IPS-18c (cell line): Measurements from ENCODE around the gene PRM1.

ENCODE experiments used
- H3K4me3 ChIP-seq: 2 replicates; pipeline ENCODE4 v1.7.0; 2013; ENCODE audit warnings: low read depth, mild to moderate bottlenecking, low read length, moderate library complexity; ENCODE audit not compliant: insufficient read depth
- H3K9me3 ChIP-seq: one replicate; pipeline ENCODE4 v1.6.1; 2013; ENCODE audit warnings: mild to moderate bottlenecking, low read length, moderate library complexity; ENCODE audit not compliant: control insufficient read depth, insufficient read depth

PRM1 gene

DNA sequence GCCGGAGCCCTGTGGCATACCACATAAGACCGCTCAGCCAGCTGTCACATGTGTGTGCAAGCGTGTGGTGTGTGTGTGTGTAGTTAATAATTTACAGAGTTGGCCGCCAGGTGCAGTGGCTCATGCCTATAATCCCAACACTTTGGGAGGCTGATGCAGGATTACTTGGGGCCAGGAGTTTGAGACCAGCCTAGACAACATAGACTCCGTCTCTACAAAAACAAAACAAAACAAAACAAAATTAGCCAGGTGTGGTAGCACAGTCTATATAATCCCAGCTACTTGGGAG, 45.5 kb downstream of the PRM1 start:
- no peak overlapping the region for H3K4me3 ChIP-seq
- H3K9me3 ChIP-seq = no peaks in the 10 kb centered on the region

- Histone ChIP-seq H3K9me3 (no peaks in the 10 kb centered on the region), H3K4me3 (no peak overlapping the region)
Measured at GRCh38 chr16:11234884-11235702, 46.0 kb downstream of the PRM1 start.

- H3K9me3 ChIP-seq = no peaks in the 10 kb centered on the region
- no peak overlapping the region for H3K4me3 ChIP-seq
Measured at GRCh38 chr16:11233727-11234376, 47.3 kb downstream of the PRM1 start.

DNA sequence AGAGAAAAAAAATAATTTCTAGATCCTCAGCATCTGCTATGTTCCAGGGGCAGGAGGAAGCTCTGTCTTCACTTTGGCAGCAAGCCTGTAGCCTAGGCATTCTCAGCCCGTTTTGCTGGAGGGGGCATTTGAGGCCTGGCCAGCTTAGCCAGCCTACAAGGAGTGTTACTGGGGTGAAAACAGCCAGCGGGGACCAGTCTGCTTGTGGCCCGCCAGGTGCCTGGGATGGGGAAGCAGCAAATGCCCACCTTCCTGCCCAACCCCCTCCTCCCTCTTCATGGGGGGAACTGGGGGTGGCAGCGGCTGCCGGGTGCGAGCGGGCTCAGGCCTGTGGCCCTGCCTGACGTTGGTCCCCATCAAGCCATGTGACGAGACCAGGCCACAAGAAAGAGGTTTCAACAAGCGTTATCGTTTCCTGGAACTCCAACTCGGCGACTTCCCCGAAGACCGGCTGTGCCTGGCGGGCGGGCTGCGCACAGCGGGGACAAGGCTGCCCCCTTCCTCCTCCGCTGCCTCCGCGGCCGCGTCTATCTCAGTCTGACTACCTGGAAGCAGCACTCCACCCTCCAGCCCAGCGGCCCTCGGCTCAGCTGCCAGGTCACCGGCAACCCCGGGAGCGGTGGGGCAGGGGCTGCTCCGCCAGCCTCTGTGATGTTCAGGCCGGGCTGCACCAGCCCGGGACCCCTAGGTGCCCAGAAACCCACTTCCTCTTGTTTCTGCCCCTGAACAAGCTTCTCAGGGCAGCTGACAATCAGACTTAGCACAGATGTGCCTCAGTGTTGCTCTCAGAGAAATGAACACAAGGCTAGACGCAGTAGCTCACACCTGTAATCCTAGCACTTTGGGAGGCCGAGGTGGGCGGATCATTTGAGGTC, 48.0 kb downstream of the PRM1 start:
- Histone ChIP-seq H3K4me3 (no peak overlapping the region), H3K9me3 (no peaks in the 10 kb centered on the region)

DNA sequence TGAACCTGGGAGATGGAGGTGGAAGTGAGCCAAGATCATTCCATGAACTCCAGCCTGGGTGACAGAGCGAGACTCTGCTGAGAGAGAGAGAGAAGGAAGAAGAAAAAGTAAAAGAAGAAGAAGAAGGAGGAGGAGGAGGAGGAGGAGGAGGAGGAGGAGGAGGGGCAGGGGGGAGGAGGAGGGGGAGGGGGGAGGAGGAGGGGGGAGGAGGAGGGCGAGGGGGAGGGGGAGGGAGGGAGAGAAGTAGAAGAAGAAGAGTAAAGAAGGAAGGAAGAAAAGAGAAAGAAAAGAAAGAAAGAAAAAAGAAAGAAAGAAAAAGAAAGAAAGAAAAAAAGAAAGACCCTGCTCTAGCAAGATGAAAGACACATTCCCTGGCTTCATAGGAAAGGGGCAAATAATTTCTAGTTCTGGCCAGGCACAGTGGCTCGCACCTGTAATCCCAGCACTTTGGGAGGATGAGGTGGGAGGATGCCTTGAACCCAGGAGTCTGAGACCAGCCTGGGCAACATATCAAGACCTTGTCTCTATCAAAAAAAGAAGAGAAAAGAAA, 48.8 kb downstream of the PRM1 start:
- Histone ChIP-seq H3K9me3 (no peaks in the 10 kb centered on the region), H3K4me3 (no peak overlapping the region)

GRCh38 chr16:11231367-11231970, 49.7 kb downstream of the PRM1 start:
- Histone ChIP-seq H3K4me3 (no peak overlapping the region), H3K9me3 (no peaks in the 10 kb centered on the region)
